Activated CD4-positive, alpha-beta T cell treated with anti-CD3 and anti-CD28 coated beads for 24 hours (primary cell): ENCODE results near the gene SFMBT1.

Experiments
- DNase-seq, 2 donors: peaks; one replicate each; pipeline ENCODE4 v3.0.0-alpha.2; 2020; ENCODE audit warnings: low read depth in 2 of 2

The SFMBT1 gene, protein sequence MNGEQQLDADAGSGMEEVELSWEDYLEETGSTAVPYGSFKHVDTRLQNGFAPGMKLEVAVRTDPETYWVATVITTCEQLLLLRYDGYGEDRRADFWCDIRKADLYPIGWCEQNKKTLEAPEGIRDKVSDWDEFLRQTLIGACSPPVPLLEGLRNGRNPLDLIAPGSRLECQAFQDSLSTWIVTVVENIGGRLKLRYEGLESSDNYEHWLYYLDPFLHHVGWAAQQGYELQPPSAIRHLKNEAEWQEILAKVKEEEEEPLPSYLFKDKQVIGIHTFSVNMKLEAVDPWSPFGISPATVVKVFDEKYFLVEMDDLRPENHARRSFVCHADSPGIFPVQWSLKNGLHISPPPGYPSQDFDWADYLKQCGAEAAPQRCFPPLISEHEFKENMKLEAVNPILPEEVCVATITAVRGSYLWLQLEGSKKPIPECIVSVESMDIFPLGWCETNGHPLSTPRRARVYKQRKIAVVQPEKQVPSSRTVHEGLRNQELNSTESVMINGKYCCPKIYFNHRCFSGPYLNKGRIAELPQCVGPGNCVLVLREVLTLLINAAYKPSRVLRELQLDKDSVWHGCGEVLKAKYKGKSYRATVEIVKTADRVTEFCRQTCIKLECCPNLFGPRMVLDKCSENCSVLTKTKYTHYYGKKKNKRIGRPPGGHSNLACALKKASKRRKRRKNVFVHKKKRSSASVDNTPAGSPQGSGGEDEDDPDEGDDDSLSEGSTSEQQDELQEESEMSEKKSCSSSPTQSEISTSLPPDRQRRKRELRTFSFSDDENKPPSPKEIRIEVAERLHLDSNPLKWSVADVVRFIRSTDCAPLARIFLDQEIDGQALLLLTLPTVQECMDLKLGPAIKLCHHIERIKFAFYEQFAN

GRCh38 chr3:53045518-53046170, at the start of gene SFMBT1:
SFMBT1 (minus strand) TSS chr3:53046073; CDS start chr3:52969128, 76,945 bp downstream.
- DNase-seq = peak; percentile 52 to 59

- no peak for DNase-seq
These were observed 47.1 kb upstream of the SFMBT1 start for GRCh38 chr3:53092942-53093341.

GRCh38 chr3:53092216-53092615, 46.3 kb upstream of the SFMBT1 start:
- no peak for DNase-seq

DNA sequence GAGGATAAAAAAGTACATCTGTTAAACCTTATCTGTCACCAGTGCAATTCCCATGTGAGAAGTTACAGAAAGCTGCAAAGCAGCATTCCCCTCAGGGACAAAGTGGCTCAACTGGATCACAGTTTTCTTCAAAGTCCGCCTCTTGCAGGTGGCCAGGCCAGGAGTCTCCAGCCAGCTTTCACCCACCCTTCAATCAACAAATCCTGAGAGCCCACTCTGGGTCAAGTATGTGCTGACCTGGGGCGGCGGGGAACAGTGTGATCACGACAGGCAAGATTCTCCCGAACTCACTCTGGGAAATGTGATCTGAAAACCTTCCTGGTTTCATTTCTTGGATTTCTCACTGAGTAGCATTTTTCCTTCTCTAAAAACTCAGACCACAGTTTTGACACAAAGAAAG, 45.1 kb upstream of the SFMBT1 start:
- no peak for DNase-seq

DNA sequence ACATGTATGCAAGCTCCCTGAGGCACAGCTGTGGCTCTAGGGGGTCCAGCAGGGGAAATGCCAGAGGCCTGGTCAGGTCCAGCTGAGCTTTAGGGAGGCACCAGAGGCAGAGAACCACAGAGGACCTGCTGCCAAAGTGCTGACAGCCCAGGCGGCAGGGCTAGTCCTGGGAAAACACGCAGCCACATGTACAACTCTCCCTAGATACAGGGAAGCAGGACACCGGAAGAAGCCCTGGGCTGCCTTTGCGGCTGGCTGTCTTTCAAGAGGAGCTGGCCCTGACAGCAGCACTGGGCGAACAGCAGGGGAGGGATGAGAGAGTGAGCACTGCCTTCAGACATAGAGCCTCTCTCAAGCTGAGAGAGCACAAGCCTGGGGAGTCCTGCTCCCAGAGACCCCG, 43.6 kb upstream of the SFMBT1 start:
- no peak for DNase-seq

- no peak for DNase-seq
These were observed 39.6 kb upstream of the SFMBT1 start for GRCh38 chr3:53085476-53085875.

DNA sequence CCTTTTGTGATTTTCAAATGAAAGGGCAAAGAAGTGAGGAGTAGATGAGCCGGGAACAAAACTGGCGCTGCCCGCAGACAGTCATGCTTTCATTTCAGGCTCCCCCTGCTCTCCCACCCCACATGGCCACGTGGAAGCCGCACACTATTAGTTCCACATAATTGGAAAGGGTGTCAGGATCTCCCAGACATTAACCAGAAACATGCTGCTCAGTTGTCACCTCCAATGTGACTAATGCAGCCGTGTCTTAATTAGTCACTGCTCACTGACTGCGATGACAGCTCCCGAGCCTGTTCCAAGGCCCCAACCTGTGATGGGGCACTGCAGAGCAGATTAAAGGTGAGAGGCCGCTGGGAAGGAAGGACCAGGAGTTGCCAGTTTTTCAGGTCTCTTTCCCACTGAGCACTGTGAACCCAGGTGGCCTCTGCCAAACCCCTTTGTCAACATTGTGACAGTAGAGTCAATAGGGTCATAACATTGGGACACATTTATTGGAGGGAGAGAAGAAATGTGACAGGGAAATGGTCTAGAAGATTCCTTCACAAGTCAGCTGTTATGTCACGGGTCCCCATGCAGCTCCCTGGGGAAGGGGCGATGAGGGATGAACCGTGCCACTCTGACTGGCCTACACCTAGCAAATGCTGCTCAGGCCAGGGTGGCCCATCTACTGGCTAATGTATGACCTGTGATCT, 38.6 kb upstream of the SFMBT1 start:
- DNase-seq = no peak

DNA sequence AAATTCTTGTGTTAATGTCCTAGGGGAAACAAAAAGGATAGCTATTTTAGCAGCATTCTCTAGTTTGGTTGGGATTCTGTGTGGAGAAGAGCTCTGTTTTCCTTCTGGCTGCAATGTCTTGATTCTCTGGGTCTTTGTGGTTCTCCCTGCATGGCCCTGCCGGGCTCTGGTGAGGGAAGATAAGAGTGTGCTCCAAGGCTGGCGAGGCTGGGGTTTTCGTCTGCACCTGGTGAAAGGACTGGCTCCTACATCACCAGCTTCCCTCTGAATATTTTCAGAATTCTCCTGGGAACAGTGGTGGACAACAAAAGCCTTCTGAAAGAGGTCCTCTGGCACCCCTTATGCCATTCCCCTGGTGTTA, 38.1 kb upstream of the SFMBT1 start:
- DNase-seq = no peak

DNA sequence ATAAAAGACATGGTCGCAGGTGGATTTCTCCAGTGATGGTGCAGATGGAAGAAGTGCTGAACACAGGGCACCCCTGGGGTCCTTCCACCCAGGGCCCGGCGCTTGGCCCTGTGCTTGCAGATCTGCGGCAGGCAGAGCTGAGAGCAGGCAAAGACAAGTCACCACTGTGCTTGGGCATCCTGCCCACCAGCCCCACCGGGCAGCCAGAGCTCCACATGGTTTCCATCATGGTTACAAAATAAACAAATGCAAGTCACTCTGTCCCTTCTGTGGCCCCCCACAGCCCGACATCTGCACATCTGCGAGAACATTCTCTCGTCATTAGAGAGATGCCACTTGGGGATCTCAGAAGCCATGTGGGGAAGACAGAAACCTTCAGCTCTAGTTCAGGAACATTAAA, 37.6 kb upstream of the SFMBT1 start:
- no peak for DNase-seq

GRCh38 chr3:53082736-53083135, 36.9 kb upstream of the SFMBT1 start:
- DNase-seq = no peak

GRCh38 chr3:53081318-53081717, 35.4 kb upstream of the SFMBT1 start:
- DNase-seq = no peak

DNA sequence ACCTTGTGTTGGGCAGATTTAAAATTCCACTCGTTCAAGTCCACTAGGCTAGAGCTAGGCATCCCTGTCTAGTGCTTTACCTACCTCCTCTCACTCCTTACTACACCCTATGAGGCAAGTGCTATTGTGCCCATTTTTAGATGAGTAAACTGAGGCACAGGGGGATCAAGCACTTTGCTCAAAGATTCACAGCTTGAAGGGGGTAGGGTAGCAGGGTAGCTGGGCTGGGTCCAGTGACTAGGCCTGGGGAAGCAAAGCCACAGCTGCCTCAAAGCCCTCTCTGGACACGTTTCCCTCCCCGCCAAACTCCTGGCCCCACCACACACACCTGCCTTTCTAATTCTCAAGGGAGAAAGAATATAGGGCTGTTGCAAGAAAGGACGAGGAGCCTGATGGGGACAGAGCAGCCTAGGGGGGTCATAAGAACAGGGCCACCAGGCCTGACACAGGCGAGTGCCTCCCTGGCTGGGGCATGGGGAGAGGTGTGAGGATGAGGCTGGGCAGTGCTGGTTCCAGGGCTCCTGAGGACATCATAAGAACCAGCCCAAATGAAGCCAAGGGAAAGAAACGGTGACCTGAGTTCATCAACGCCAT, 34.8 kb upstream of the SFMBT1 start:
- no peak for DNase-seq

- DNase-seq = no peak
These were observed 34.1 kb upstream of the SFMBT1 start for GRCh38 chr3:53079791-53080555.

DNA sequence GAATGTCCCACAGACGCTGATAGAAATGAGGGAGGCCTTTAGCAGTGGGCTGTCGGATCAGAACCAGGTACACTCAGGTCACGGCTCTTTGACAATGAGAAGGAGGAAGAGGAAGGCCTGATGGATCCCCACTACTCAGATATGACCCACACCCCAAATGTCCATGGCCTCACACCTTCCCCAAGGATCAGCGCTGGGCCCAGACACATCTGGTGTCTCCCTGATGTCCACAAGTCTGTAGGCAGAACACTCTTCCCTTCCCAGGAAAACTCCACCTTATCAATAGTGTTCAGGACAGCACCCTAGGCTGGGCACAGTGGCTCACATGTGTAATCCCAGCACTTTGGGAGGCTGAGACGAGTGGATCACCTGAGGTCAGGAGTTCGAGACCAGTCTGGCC, 33.3 kb upstream of the SFMBT1 start:
- no peak for DNase-seq

GRCh38 chr3:53078656-53079055, 32.8 kb upstream of the SFMBT1 start:
- no peak for DNase-seq

DNA sequence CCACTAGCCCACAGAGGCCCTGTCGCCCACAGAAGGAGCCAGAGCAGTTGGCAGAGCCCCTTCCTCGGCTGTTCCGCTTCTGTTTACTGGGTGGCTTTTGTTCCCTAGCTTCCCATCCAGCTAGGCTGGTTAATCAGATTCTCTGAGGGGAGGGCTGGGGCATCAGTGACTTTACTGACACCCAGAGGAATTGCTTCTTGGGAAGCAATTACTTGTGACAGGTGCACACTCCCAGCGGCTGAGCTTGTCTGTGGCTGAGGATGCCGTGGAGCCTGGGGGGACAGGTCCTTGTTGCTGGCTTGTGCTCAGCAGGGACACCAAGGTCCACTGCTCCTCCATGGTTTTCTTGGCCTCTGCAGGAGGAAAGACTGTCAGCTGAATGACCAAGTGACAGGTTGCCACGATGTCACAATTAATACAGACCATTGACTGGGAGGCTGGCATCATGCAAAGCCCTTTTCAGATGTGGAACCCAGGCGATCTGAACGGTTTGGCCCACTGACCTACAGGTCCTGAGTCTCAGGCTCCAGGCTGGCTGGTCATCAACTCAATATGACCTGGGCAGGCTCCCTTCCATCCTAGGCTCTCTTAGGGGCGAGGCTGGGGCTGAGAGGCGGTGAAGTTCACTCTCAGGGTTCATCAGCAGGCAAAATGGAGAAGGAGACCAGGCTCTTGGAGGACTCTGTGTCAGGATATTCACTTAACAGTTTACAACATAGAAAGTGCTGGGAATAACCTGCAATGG, 31.8 kb upstream of the SFMBT1 start:
- DNase-seq = no peak

DNA sequence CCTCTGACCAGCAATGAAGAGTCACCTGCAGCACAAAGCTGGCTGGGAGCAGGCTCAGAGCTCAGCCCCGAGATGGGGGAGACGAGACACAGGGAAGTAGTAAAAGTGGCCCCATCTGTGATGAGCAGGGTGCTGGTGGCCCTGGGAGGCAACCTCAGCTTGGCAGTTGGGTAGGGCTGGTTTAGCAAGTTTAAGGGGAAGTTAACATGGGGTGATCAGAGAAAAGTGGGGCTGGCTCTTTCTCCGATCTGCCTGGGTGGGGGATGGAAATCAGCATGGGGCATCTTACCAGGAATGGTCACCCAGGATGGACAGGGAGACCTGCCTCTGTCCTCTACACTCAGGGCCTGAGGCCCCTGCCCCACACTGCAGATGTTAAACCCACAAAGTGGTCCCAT, 29.9 kb upstream of the SFMBT1 start:
- DNase-seq = no peak

GRCh38 chr3:53074761-53075742, 29.2 kb upstream of the SFMBT1 start:
- no peak for DNase-seq

DNA sequence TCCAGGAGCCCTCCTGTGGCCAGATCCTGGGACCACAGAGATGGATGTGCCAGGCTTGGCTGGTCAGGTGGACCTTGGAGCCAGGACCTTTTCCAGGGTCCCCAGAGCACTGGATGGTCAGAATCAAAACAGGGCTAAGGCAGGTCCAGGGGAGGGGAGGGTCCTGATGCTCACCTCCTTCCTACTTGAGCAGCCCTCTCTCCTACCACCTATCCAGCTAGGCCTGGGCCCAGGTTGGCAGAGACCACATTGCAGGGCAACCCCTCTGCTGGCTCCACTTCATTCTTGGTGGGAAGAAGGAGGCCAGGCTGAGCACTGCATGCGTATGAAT, 28.5 kb upstream of the SFMBT1 start:
- DNase-seq = no peak
